ENCODE results near the gene TRABD.
A peak's percentile ranks its signal among the peaks of the same experiment; 100 is the strongest.

TRABD gene

DNA sequence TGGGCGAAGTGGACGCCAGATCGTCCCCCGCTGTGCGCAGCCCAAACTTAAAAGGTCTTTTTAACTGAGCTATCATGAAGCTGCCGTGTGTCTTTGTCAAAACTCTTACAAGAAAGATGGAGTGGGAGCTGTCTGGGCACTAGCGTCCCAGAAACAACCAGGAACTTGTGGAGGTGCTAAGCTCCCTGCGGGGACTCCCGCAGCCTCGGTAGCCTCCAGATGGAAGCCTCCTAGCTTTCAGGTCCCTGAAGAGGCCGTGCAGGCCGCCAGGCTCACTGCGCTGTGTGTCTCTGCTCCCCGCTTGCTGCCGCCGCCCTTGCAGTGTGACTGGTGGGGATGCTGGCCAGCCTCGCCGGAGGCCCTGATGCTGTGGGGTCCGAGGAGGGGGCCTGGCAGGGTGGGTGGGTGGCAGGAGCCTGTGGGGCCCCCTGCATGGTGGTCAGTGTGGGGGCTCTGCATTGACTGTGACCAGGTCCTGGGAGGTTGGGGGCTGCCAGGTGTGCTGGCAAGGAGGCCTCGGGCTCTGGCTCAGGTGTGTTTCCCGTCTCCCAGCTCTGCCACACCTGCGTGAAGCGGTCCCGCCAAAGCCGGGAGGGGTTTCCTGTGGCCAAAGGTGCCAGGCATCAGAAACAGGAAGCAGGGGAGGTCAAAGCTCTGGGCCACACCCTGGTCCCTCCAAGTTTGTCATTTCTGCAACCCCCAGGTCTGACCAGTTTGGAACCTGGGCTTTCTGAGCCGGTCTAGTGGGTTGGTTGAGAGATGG is 1.2 kb downstream of the TRABD start:
- DNase-seq (ENCODE audit: low spot score): no peak

GRCh38 chr22:50188356-50188755 is 2.6 kb downstream of the TRABD start:
- DNase-seq (ENCODE audit: low spot score): no peak

DNA sequence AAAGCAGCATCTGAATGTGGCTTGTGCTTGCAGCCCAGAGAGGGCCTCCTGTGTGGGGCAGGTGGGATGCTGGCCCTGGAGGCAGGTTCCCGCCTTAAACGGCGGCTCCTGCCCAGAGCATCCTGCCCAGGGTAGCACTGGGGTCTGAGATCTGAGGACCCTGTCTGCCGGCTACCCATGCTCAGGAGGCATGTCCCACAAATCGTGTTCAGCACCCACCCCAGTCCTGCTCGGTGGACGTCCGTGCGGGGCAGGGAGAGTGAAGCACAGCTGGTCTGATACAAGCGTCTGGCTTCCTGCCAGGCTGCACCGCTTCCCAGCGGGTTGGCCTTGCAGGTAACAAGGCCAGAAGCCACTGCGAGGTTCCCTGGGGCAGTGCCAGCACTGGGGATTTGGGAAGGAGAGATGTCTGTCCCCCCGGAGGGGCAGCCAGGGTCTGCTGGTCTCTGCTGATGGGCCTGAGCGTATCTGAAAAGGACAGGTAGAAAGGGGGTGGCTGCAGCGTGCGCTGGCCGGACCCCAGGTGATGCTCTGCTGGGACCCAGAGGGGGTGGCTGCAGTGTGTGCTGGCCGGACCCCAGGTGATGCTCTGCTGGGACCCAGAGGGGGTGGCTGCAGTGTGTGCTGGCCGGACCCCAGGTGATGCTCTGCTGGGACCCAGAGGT is 3.6 kb downstream of the TRABD start:
- no peak for DNase-seq (ENCODE audit: low spot score)

DNA sequence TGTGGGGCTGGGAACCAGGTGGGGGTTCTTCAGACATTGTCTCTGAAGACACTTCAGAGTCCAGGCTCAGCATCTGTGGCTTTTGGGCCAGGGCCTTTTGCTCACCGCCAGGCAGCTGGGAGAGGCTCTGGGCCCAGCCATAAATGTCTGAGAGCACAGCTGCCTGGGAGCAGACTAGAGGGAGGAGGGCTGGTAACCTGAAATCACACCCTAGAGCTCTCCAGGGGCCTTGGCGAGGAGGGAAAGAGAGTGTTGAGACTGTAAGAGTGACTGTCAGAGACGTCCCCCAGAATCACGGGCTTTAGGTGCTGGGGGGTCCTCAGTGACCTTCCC is 4.1 kb downstream of the TRABD start:
- DNase-seq (ENCODE audit: low spot score): no peak

DNA sequence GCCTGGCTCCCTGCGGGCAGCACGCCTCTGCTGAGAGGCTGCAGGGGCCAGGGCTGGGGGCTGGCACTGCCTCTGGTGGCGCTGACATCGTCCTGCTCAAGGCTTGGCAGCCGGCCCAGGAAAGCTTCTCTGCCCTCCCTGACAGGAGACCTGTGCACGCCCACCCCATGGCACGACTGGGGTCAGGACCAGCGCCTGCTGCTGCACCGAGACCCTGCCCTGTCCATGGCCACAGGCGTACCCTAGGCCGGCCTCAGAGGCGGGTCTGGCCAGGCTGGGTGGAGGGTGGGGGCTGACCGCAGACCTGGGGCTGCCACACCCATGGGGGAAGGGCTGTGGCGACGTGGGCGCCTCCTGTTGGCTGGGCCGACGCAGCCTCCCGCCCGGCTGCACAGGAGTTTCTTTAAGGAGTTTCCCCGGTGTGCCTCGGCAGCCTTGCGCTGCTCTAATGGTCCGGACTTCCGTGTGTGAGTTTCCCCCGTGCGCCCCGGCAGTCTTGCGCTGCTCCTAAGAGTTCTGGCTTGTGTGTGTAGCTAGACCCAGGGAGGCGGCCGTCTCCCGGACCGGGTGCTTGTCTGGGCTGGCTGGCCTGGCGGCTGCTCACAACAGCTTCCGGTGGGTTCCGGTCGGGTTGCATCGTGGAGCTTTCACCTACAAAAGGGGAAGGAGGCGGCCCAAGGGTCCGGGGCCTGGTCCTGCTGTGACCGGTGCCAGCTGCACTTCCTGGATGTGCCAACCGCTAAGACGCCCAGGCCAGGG is 4.6 kb downstream of the TRABD start:
- DNase-seq (ENCODE audit: low spot score): peak; percentile 61

DNA sequence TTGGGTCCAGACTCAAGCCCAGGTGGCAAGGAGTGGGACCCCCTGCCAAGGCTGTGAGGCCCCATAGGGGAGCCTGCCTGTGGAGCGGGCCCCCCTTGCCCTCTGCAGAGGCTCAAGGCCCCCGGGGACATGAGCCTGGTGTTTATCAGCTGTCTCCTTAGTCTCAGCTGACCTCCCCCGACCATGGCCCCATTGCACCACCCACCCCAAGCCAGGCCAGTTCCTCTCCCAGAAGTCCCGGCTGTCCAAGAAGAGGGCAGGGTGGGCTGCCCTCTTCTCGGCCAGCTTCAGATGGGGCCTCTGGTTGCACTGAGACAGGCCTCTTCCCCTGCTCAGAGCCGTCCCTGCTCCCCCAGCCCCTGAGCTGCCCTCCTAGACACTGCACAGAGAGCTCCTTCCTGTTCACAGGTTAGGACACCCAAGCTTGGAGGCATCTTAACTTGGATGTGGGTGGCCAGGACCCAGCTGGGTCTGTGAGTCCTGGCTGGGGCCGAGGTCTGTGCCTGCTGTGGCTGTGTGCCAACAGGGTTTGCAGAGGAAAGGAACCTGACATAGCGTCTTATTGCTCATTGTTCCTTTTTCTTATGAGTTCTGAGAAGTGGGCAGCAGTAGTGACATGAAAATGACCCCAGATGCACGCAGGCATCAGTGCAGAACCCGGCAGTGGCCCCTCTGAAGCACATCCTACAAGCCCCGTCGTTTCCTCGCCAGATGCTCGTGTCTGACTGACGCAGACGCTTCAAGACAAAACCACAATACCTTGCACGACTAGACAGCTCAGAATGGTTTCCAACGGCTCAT is 5.4 kb downstream of the TRABD start:
- no peak for DNase-seq (ENCODE audit: low spot score)

DNA sequence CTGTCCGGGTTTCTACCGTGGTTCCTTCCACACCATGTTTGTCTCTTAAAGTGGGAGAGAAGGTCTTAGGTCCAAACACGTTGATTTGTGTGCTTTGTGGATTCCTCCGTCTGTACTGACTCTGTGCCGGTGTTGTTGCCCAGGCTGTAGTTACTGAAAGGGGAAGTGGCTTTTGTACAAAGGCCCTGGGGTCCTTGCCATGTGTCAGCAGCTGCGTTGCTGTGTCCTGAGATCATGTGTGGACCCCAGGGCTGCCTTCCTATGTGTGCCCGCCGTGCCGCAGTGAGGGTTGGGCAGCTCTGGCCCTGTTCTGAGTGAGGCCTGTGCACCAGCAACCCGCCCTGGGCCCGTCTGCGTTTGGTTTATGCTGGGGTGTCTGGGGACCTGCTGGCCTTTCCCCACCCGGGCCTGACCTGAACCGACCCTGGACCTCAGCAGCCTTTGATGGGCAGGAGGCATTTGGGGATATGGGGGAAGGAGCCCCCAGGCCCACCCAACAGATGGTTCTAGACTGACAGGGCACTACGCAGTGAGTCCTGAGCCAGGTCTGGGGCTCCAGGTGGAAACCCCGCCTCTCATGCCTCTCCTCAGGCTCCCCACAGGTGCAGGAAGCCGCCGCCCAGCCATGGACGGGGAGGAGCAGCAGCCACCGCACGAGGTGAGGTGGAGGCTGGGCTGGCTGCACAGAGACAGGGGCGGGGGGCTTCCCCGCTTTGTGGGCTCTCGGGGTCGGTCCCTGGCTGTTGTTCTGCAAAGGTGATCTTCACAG is 6.9 kb downstream of the TRABD start:
- no peak for DNase-seq (ENCODE audit: low spot score)

DNA sequence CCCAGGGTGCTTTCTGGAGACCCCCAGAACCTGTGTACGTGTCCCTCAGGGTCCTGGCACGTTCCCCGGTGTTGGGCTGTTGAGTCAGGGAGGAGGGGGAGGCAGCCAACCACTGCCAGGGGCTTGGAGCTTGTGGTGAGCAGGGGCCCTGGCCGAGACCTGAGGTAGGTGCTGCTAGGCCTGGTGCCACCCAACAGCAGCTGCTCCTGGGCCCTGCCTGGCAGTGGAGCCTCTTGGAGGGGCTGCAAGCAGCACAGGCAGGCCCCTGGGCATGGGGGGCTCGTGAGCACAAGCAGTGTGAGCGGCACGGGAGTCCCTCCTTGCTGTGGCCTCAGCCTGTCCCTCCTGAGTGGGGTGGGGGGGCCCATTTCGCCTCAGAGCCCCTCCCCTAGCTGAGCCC is 7.9 kb downstream of the TRABD start:
- DNase-seq (ENCODE audit: low spot score): no peak

DNA sequence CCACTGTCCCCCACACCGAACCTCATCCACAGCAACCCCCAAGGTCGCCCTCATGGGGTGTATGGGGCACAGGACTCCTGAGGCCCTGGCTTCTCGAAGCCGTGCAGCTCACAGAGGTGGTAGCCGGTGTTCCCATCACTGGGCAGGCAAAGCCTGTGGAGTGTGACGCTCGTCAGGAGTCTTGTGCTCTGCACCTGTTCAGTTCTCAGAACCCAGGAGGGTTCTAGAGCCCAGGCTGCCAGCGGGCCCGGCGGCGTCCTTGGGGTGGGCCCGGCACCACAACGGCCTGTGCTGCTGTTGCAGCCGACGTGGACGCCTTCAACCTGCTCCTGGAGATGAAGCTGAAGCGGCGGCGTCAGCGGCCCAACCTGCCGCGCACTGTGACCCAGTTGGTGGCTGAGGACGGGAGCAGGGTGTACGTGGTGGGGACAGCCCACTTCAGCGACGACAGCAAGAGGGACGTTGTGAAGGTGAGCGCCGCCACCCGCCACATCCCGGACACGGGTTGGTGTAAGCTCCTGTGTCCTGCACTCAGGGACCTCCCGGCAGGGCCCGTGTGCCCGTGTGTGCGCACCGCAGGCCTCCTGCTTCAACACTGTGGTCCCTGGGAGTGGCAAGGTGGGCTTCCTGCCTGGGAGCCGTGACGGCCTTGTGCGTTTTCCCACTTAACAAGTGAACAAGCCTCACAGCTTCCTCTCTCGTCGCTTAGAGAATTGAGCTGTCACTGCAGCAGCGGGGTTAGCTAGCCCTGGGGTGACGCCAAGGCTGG is 8.5 kb downstream of the TRABD start:
- DNase-seq (ENCODE audit: low spot score): no peak

GRCh38 chr22:50196256-50196655 is 10.5 kb downstream of the TRABD start:
- DNase-seq (ENCODE audit: low spot score): no peak

- no peak for DNase-seq (ENCODE audit: low spot score)
Observed at GRCh38 chr22:50197000-50197800, 11.5 kb downstream of the TRABD start.

DNA sequence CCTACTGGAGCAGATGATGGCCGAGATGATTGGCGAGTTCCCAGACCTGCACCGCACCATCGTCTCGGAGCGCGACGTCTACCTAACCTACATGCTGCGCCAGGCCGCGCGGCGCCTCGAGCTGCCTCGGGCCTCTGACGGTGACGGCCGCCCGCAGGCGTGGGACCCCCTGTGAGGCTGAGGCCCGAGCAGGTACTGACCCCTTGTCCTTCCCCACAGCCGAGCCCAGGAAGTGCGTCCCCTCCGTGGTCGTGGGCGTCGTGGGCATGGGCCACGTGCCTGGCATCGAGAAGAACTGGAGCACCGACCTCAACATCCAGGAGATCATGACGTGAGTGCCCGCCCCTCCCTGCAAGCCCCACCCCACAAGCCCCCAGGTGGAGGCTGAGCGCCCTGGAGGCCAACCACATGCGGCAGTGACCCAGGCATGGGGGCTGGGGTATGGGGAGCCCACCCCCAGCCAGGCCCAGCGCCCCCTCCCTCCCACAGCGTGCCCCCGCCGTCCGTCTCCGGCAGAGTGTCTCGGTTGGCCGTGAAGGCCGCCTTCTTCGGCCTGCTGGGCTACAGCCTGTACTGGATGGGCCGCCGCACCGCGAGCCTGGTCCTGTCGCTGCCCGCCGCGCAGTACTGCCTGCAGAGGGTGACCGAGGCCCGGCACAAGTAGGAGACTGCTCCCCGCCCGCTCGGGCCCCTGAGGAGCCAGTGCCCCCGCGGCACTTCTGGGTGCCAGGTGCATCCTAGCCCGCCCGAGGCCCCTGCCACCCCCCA is 12.3 kb downstream of the TRABD start:
- DNase-seq (ENCODE audit: low spot score): no peak

GRCh38 chr22:50198624-50199017 is 12.9 kb downstream of the TRABD start:
- DNase-seq (ENCODE audit: low spot score): no peak

DNA sequence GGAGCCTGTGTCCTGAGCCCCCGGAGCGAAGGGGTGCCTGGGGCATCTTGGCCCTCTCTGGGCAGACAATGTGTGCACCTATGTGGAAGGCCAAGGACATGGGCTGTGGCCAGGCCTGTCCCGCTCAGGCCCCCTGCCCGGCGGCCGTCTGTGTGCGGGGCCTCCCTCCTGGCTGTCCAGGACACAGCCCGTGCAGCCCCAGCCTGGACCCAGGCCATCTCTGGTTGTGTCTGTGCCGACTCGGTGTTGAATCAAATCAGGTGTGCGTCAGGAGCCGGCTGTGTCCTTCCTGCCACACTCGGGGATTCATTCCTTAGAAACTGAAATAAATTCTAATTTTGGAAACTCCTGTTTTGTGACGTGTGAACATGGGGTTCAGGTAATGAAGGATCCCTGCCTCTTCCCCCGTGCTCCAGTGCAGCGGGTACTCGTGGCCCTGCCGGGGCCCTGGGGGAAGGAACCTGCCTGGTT is 13.6 kb downstream of the TRABD start:
- DNase-seq (ENCODE audit: low spot score): no peak

- no peak for DNase-seq (ENCODE audit: low spot score)
Observed at GRCh38 chr22:50199829-50200460, 14.2 kb downstream of the TRABD start.

GRCh38 chr22:50200461-50201190 is 14.9 kb downstream of the TRABD start, which contains the start of gene SELENOO:
TSS of gene SELENOO (plus strand) at chr22:50201011. CDS start at chr22:50201037, 26 bp downstream.
- peak; percentile 96 for DNase-seq (ENCODE audit: low spot score)

DNA sequence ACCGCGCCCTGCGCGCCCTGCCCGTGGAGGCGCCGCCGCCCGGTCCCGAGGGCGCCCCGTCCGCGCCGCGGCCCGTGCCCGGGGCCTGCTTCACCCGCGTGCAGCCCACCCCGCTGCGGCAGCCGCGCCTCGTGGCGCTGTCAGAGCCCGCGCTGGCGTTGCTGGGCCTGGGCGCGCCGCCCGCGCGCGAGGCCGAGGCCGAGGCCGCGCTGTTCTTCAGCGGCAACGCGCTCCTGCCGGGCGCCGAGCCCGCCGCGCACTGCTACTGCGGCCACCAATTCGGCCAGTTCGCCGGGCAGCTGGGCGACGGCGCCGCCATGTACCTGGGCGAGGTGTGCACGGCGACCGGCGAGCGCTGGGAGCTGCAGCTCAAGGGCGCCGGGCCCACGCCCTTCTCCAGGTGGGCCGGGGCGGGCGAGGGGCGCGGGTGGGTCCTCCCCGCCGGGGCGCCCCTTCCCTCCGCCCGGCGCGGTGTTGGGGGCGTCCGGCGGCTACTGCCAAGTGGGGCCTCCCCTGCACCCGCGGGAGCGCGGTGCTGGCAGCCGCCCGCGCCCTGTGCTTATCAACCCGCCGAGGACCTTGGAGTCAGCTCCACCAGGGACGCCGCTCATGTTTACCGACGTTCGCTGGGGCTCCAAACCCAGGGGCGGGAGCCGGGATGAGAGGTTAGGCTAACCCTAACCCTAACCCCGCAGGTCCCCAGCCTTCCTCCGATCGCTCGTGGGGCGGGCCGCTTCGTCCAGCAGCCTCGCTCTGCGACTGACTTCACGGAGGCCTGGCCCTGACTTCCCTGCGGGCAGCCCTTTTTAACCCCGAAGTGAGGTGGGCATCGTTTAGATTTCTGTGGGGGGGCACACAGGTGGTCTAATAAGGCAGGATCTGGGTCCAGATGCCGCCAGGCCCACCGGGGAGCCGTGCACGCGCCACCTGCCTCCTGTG is 15.7 kb downstream of the TRABD start:
- no peak for DNase-seq (ENCODE audit: low spot score)

Data from COLO829 (cell line).